Nephron (organoid): Measurements from ENCODE around the gene NCBP1.

Source experiments
- H3K27ac Mint-ChIP-seq, 3 experiments: 2 replicates each; pipeline ENCODE4 v1.8.0; 2020; ENCODE audit warnings: mixed read lengths in 3 of 3, mild to moderate bottlenecking in 2 of 3, moderate library complexity in 1 of 3
- H3K27me3 Mint-ChIP-seq: 2 replicates; pipeline ENCODE4 v1.8.0; 2021; ENCODE audit warnings: low read depth, mild to moderate bottlenecking, moderate library complexity, mixed read lengths
- H3K36me3 Mint-ChIP-seq: 2 replicates; pipeline ENCODE4 v1.8.0; 2020; ENCODE audit warnings: low read depth, mixed read lengths
- H3K4me1 Mint-ChIP-seq: 2 replicates; pipeline ENCODE4 v1.8.0; 2020; ENCODE audit warnings: mixed read lengths
- H3K4me3 Mint-ChIP-seq, 3 experiments: 2 replicates each; pipeline ENCODE4 v1.8.0; 2020; ENCODE audit warnings: mild to moderate bottlenecking in 3 of 3, mixed read lengths in 3 of 3, moderate library complexity in 2 of 3
- H3K9me3 Mint-ChIP-seq: 2 replicates; pipeline ENCODE4 v1.8.0; 2020; ENCODE audit warnings: mixed read lengths
- CTCF ChIP-seq, 3 experiments: fragments of 200-600 bp; sonication (generic); IDR thresholded peaks; one replicate each; pipeline ENCODE4 v1.5.0; 2021; ENCODE audit warnings: antibody characterized with exemption in 3 of 3; ENCODE audit not compliant: unreplicated experiment in 3 of 3

Gene NCBP1

GRCh38 chr9:97647996-97648395 is 14.4 kb downstream of the NCBP1 start:
- Mint-ChIP-seq H3K9me3 (no peaks in the 10 kb centered on the region), H3K36me3 (peaks cover 46% of the 10 kb centered on the region), H3K27ac (no peak overlapping the region), H3K27me3 (no peaks in the 10 kb centered on the region), H3K4me1 (no peaks in the 10 kb centered on the region), H3K4me3 (no peak overlapping the region)
- no peak for TF ChIP-seq CTCF (IDR thresholded peaks at IDR 0.05; ENCODE audit: unreplicated experiment in 3 of 3)

GRCh38 chr9:97651646-97652045 is 18.0 kb downstream of the NCBP1 start:
- no peak for TF ChIP-seq CTCF (IDR thresholded peaks at IDR 0.05; ENCODE audit: unreplicated experiment in 3 of 3)
- peaks cover 59% of the 10 kb centered on the region for H3K36me3 Mint-ChIP-seq
- H3K4me1 Mint-ChIP-seq: no peaks in the 10 kb centered on the region
- no peaks in the 10 kb centered on the region for H3K9me3 Mint-ChIP-seq
- no peak overlapping the region for H3K4me3 Mint-ChIP-seq
- H3K27ac Mint-ChIP-seq: no peak overlapping the region
- no peaks in the 10 kb centered on the region for H3K27me3 Mint-ChIP-seq

GRCh38 chr9:97658707-97659106 is 25.1 kb downstream of the NCBP1 start:
- H3K9me3 Mint-ChIP-seq: no peaks in the 10 kb centered on the region
- H3K4me3 Mint-ChIP-seq: no peak overlapping the region
- H3K4me1 Mint-ChIP-seq: no peaks in the 10 kb centered on the region
- H3K27ac Mint-ChIP-seq: no peak overlapping the region
- H3K36me3 Mint-ChIP-seq: peaks cover 84% of the 10 kb centered on the region
- no peaks in the 10 kb centered on the region for H3K27me3 Mint-ChIP-seq
- no peak for TF ChIP-seq CTCF (IDR thresholded peaks at IDR 0.05; ENCODE audit: unreplicated experiment in 3 of 3)

- Mint-ChIP-seq H3K4me3 (no peak overlapping the region), H3K36me3 (peaks cover 86% of the 10 kb centered on the region), H3K4me1 (no peaks in the 10 kb centered on the region), H3K27ac (no peak overlapping the region), H3K9me3 (no peaks in the 10 kb centered on the region), H3K27me3 (no peaks in the 10 kb centered on the region)
- no peak for TF ChIP-seq CTCF (IDR thresholded peaks at IDR 0.05; ENCODE audit: unreplicated experiment in 3 of 3)
Measured at GRCh38 chr9:97659771-97660170, 26.1 kb downstream of the NCBP1 start.

GRCh38 chr9:97660340-97660739 is 26.7 kb downstream of the NCBP1 start:
- H3K36me3 Mint-ChIP-seq: peaks cover 89% of the 10 kb centered on the region
- H3K4me1 Mint-ChIP-seq: no peaks in the 10 kb centered on the region
- H3K9me3 Mint-ChIP-seq: no peaks in the 10 kb centered on the region
- no peak overlapping the region for H3K27ac Mint-ChIP-seq
- TF ChIP-seq CTCF (IDR thresholded peaks at IDR 0.05; ENCODE audit: unreplicated experiment in 3 of 3): no peak
- H3K4me3 Mint-ChIP-seq: no peak overlapping the region
- H3K27me3 Mint-ChIP-seq: no peaks in the 10 kb centered on the region

GRCh38 chr9:97660847-97661246 is 27.2 kb downstream of the NCBP1 start:
- Mint-ChIP-seq H3K27ac (no peak overlapping the region), H3K27me3 (no peaks in the 10 kb centered on the region), H3K4me3 (no peak overlapping the region), H3K36me3 (peaks cover 88% of the 10 kb centered on the region), H3K9me3 (no peaks in the 10 kb centered on the region), H3K4me1 (no peaks in the 10 kb centered on the region)
- TF ChIP-seq CTCF (IDR thresholded peaks at IDR 0.05; ENCODE audit: unreplicated experiment in 3 of 3): no peak
